ENCODE measurements around the gene DNAH2. TPM values are rescaled to one million over a fixed set of nuclear protein-coding genes. Genes with fewer than 3 reads are reported as not detected.

Gene DNAH2
- total and polyA plus RNA-seq, 2 of the 8 experiments (the other 6 are each of a cell fraction or from before 2014, with no cell fraction given), result 0.13 to 0.18 TPM

- DNase-seq (ENCODE audit: low read depth in 1 of 2, low spot score in 2 of 2), result no peak
- no peak for FAIRE-seq
- TF ChIP-seq CEBPB (IDR thresholded peaks at IDR 0.05; ENCODE audit: low read depth, low read length) (no peak), NRF1 (IDR thresholded peaks at IDR 0.05; ENCODE audit: low read depth, low read length) (no peak), GTF2F1 (IDR thresholded peaks at IDR 0.05; ENCODE audit: borderline replicate concordance, low read depth, low read length) (no peak), BACH1 (IDR thresholded peaks at IDR 0.05; ENCODE audit: low read length) (no peak), CREB1 (IDR thresholded peaks at IDR 0.05) (no peak), CTCF (IDR thresholded peaks at IDR 0.05; ENCODE audit: control extremely low read depth in 1 of 3, insufficient read depth in 1 of 3, low read depth in 1 of 3, low read length in 3 of 3) (no peak), CTBP2 (IDR thresholded peaks at IDR 0.05; ENCODE audit: borderline replicate concordance, insufficient read depth, insufficient read length, low read length) (no peak), SP1 (IDR thresholded peaks at IDR 0.05; ENCODE audit: low read depth, low read length) (no peak), POLR2A (IDR thresholded peaks at IDR 0.05; ENCODE audit: control extremely low read depth in 1 of 2, low read depth in 2 of 2, low read length in 2 of 2) (no peak)
Measured at GRCh38 chr17:7824021-7824924, 106.7 kb downstream of the DNAH2 start.

More at GRCh38 chr17:7824021-7824924, 106.7 kb downstream of the DNAH2 start:
- Histone ChIP-seq H4K20me1 (replicated peaks in 1 of 2; ENCODE audit: control insufficient read depth in 1 of 2, insufficient read depth in 2 of 2, low read length in 2 of 2) (no peaks in the 10 kb centered on the region), H3K9ac (replicated peaks in 1 of 4; ENCODE audit: extremely low read depth in 1 of 4, low read depth in 3 of 4, low read length in 3 of 4) (no peak overlapping the region), H4K5ac (ENCODE audit: insufficient read length, low read depth, low read length) (no peak overlapping the region), H3K23ac (ENCODE audit: insufficient read length) (no peak overlapping the region), H2BK5ac (ENCODE audit: low read depth, low read length) (0 out of 2 replicates have a peak overlapping the region, but pooled peaks have one; percentile 16), H3K36me3 (ENCODE audit: control insufficient read depth in 2 of 4, insufficient read depth in 4 of 4, low read length in 3 of 4) (no peaks in the 10 kb centered on the region), H4K91ac (replicated peaks; ENCODE audit: insufficient read length, low read length) (no peak overlapping the region), H2AFZ (ENCODE audit: low read length) (peak overlapping the region; percentile 28; the same call in 1 of the 2 replicates), H2AK5ac (ENCODE audit: low read depth, low read length) (peak overlapping the region; percentile 71; the same call in 1 of the 2 replicates), H3K4me3 (ENCODE audit: extremely low read depth in 1 of 4, insufficient read depth in 2 of 4, low read depth in 3 of 4, low read length in 4 of 4) (no peak overlapping the region), H3K14ac (ENCODE audit: insufficient read length) (no peak overlapping the region), H3K4me1 (replicated peaks in 1 of 4; ENCODE audit: control insufficient read depth in 3 of 4, insufficient read depth in 4 of 4, low read length in 3 of 4) (peaks cover 0 to 7% (median 5%) of the 10 kb centered on the region in 4 experiments; a peak in 5 of 7 replicates), H2BK12ac (ENCODE audit: low read depth, low read length) (peak overlapping the region; percentile 62; the same call in 1 of the 2 replicates), H3K56ac (replicated peaks; ENCODE audit: insufficient read length, low read depth, low read length) (no peak overlapping the region), H3K4me2 (ENCODE audit: insufficient read depth in 1 of 2, low read depth in 2 of 2, low read length in 2 of 2) (0 out of 4 replicates have a peak overlapping the region, but pooled peaks of 1 of the 2 experiments have one; percentile 19), H3K18ac (ENCODE audit: extremely low read depth, low read length) (no peak overlapping the region; the same call in 1 of the 2 replicates), H3K4ac (replicated peaks; ENCODE audit: insufficient read length, low read depth, low read length) (no peak overlapping the region), H3K79me1 (ENCODE audit: low read depth, low read length) (no peaks in the 10 kb centered on the region), H3K23me2 (ENCODE audit: low read depth, low read length) (no peaks in the 10 kb centered on the region), H3K27me3 (replicated peaks in 1 of 4; ENCODE audit: control insufficient read depth in 3 of 4, extremely low read depth in 1 of 4, insufficient read depth in 3 of 4, low read length in 3 of 4) (peaks cover 0 to 15% (median 10%) of the 10 kb centered on the region in 4 experiments; a peak in 6 of 7 replicates), H3K27ac (ENCODE audit: low read depth, low read length) (no peak overlapping the region), H4K8ac (ENCODE audit: extremely low read depth, insufficient read depth, low read length) (no peak overlapping the region), H3K9me3 (ENCODE audit: insufficient read depth in 2 of 2, low read depth in 1 of 2, low read length in 1 of 2) (no peaks in the 10 kb centered on the region), H2BK15ac (ENCODE audit: low read length) (peak overlapping the region; percentile 61; the same call in 1 of the 2 replicates), H2BK20ac (ENCODE audit: low read length) (0 out of 2 replicates have a peak overlapping the region, but pooled peaks have one; percentile 93), H3K79me2 (ENCODE audit: control insufficient read depth in 1 of 2, insufficient read depth in 2 of 2, low read length in 2 of 2) (no peaks in the 10 kb centered on the region), H2BK120ac (replicated peaks; ENCODE audit: low read depth, low read length) (no peak overlapping the region)
- ChIA-PET CTCF (ENCODE audit: partially characterized antibody) (interaction anchor here (0.5 to 8.9 kb wide), 25 partner anchors 8 to 424 kb away, joined by 3 to 71 read pairs (median 3); partner anchors contain the start of genes ALOXE3, CTC1, KDM6B and NAA38), POLR2A (ENCODE audit: partially characterized antibody) (interaction anchor here (0.6 to 1.7 kb wide), 5 partner anchors 8 to 78 kb away, joined by 3 to 5 read pairs (median 3); partner anchors contain the start of genes CYB5D1, KDM6B and NAA38)
- 82% methylated on average over 7 of the region's 9 CpGs; no CpG with 5 or more reads in 1 of the 2 experiments for WGBS, 2 experiments (ENCODE audit: extremely low coverage in 1 of 2, insufficient coverage in 1 of 2, insufficient read length in 1 of 2, insufficient replicate concordance in 2 of 2, low coverage in 1 of 2, low lambda C conversion rate in 2 of 2, missing lambda C conversion rate in 1 of 2)
